GM12891 (cell line): Measurements from ENCODE around the gene DENND5A.

Experiments used
- POLR2A ChIP-seq: IDR thresholded peaks from 2 replicates; pipeline ENCODE4 v1.6.1; 2011; ENCODE audit warnings: low read depth, low read length, control low read depth
- POLR2AphosphoS5 ChIP-seq: IDR thresholded peaks from 2 replicates; pipeline ENCODE4 v1.6.1; 2011; ENCODE audit warnings: low read depth, low read length, control low read depth
- TAF1 ChIP-seq: IDR thresholded peaks from 2 replicates; pipeline ENCODE4 v1.6.1; 2011; ENCODE audit warnings: low read depth, low read length, control low read depth

GRCh38 chr11:9182180-9182871 is 82.8 kb downstream of the DENND5A start:
- TF ChIP-seq POLR2A: no peak
- TF ChIP-seq POLR2AphosphoS5: no peak
- TF ChIP-seq TAF1: no peak
